HepG2 (cell line): Measurements from ENCODE around the gene GMEB2. TPM values are rescaled to one million over a fixed set of nuclear protein-coding genes. Genes with fewer than 3 reads are reported as not detected.
A peak's percentile ranks its signal among the peaks of the same experiment; 100 is the strongest.

Experiments
- HNRNPUL1 ChIP-seq: fragments of 200-400 bp; formaldehyde crosslinking; IDR thresholded peaks from 2 replicates; pipeline ENCODE4 v1.6.1; 2017; ENCODE audit warnings: low read depth, mild to moderate bottlenecking, low read length, moderate library complexity
- JUND ChIP-seq: sonication (generic); formaldehyde crosslinking; IDR thresholded peaks from 2 replicates; pipeline ENCODE4 v1.8.0; 2022; ENCODE audit warnings: mild to moderate bottlenecking, missing genetic modification reagents
- MIER3 ChIP-seq: IDR thresholded peaks from 2 replicates; pipeline ENCODE4 v1.6.1; 2016; ENCODE audit warnings: missing compliant biosample characterization, borderline replicate concordance
- MTF1 ChIP-seq: sonication (generic); formaldehyde crosslinking; IDR thresholded peaks from 2 replicates; pipeline ENCODE4 v1.5.0; 2020; ENCODE audit warnings: missing genetic modification reagents
- MXD4 ChIP-seq: IDR thresholded peaks from 2 replicates; pipeline ENCODE4 v1.6.1; 2016; ENCODE audit warnings: mild to moderate bottlenecking, missing biosample characterization, missing genetic modification reagents
- MYC ChIP-seq: sonication (generic); formaldehyde crosslinking; IDR thresholded peaks from 2 replicates; pipeline ENCODE4 v1.9.0; 2021; ENCODE audit warnings: missing genetic modification reagents, borderline replicate concordance
- NR2C2 ChIP-seq: sonication (generic); formaldehyde crosslinking; IDR thresholded peaks from 2 replicates; pipeline ENCODE4 v1.4.0; 2020; ENCODE audit warnings: missing genetic modification reagents, mild to moderate bottlenecking, moderate library complexity, borderline replicate concordance
- PRDM15 ChIP-seq: sonication (generic); formaldehyde crosslinking; IDR thresholded peaks from 2 replicates; pipeline ENCODE4 v1.4.0; 2020; ENCODE audit warnings: missing genetic modification reagents
- PTBP1 ChIP-seq: fragments of 200-400 bp; formaldehyde crosslinking; IDR thresholded peaks from 2 replicates; pipeline ENCODE4 v1.6.1; 2018; ENCODE audit warnings: low read length, low read depth; ENCODE audit not compliant: poor library complexity, severe bottlenecking
- RFX1 ChIP-seq: fragments of 450-650 bp; IDR thresholded peaks from 2 replicates; pipeline ENCODE4 v1.6.1; 2017
- SP5 ChIP-seq: IDR thresholded peaks from 2 replicates; pipeline ENCODE4 v1.6.1; 2016; ENCODE audit warnings: low read depth, borderline replicate concordance
- SRSF4 ChIP-seq: fragments of 200-400 bp; formaldehyde crosslinking; IDR thresholded peaks from one replicate; pipeline ENCODE4 v1.6.1; 2018; ENCODE audit warnings: mild to moderate bottlenecking, low read depth, low read length, moderate library complexity; ENCODE audit not compliant: poor library complexity, severe bottlenecking
- SYNCRIP ChIP-seq: fragments of 200-400 bp; formaldehyde crosslinking; IDR thresholded peaks from 2 replicates; pipeline ENCODE4 v1.6.1; 2018; ENCODE audit warnings: mild to moderate bottlenecking, low read depth, low read length; ENCODE audit not compliant: insufficient read depth
- TCF7 ChIP-seq: sonication (generic); IDR thresholded peaks from 2 replicates; pipeline ENCODE4 v1.6.1; 2016; ENCODE audit warnings: antibody characterized with exemption, low read depth
- TOE1 ChIP-seq: sonication (generic); formaldehyde crosslinking; IDR thresholded peaks from 2 replicates; pipeline ENCODE4 v1.4.0; 2020; ENCODE audit warnings: mild to moderate bottlenecking, missing genetic modification reagents
- ZBTB1 ChIP-seq: sonication (generic); formaldehyde crosslinking; IDR thresholded peaks from 2 replicates; pipeline ENCODE4 v1.4.0; 2020; ENCODE audit warnings: missing genetic modification reagents, borderline replicate concordance
- ZBTB38 ChIP-seq: sonication (generic); formaldehyde crosslinking; IDR thresholded peaks from 2 replicates; pipeline ENCODE4 v1.5.1; 2020; ENCODE audit warnings: mild to moderate bottlenecking, missing genetic modification reagents
- ZNF20 ChIP-seq: sonication (generic); formaldehyde crosslinking; IDR thresholded peaks from 2 replicates; pipeline ENCODE4 v1.4.0; 2020; ENCODE audit warnings: mild to moderate bottlenecking, moderate library complexity, missing genetic modification reagents
- ZNF543 ChIP-seq: sonication (generic); formaldehyde crosslinking; IDR thresholded peaks from 2 replicates; pipeline ENCODE4 v1.4.0; 2020; ENCODE audit warnings: mild to moderate bottlenecking, missing genetic modification reagents
- ZNF570 ChIP-seq: sonication (generic); formaldehyde crosslinking; IDR thresholded peaks from 2 replicates; pipeline ENCODE4 v1.4.0; 2020; ENCODE audit warnings: mild to moderate bottlenecking, missing genetic modification reagents, borderline replicate concordance
- ZNF639 ChIP-seq: conservative IDR thresholded peaks from 2 replicates; pipeline ENCODE4 v1.6.1; 2018; ENCODE audit warnings: missing genetic modification reagents
- ZNF7 ChIP-seq: IDR thresholded peaks from 2 replicates; pipeline ENCODE4 v1.6.1; 2016; ENCODE audit warnings: missing biosample characterization, missing genetic modification reagents
- ZNF720 ChIP-seq: sonication (generic); formaldehyde crosslinking; IDR thresholded peaks from 2 replicates; pipeline ENCODE4 v1.4.0; 2020; ENCODE audit warnings: missing genetic modification reagents
- ZNF768 ChIP-seq: sonication (generic); formaldehyde crosslinking; IDR thresholded peaks from 2 replicates; pipeline ENCODE4 v1.4.0; 2020; ENCODE audit warnings: missing genetic modification reagents
- ZNF792 ChIP-seq: IDR thresholded peaks from 2 replicates; pipeline ENCODE4 v1.6.1; 2016
- ZNF879 ChIP-seq: sonication (generic); formaldehyde crosslinking; IDR thresholded peaks from 2 replicates; pipeline ENCODE4 v1.8.1; 2023; ENCODE audit warnings: missing genetic modification reagents
- ZSCAN12 ChIP-seq: sonication (generic); formaldehyde crosslinking; IDR thresholded peaks from 2 replicates; pipeline ENCODE4 v1.9.0; 2021; ENCODE audit warnings: mild to moderate bottlenecking, missing genetic modification reagents
- polyA plus RNA-seq, 8 experiments: library from polyadenylated mRNA; depleted of rRNA in 3 of 8; stranded (reverse) in 7 of 8; unstranded in 1 of 8; fragments of >200 nt; fragmentation: Illumina TruSeq in 4 of 8; extraction: Trizol in 4 of 8; gene quantifications; 2 replicates each; pipeline versions ENCODE4 v1.2.1 to v1.2.3, GENCODE V29; 2011 to 2016; ENCODE audit warnings: low read depth in 4 of 8, missing spikeins in 1 of 8, mixed read lengths in 1 of 8; ENCODE audit not compliant: insufficient read depth in 1 of 8
- total RNA-seq, 5 experiments: library from RNA; depleted of rRNA; stranded (reverse); fragments of >200 nt; fragmentation: Illumina TruSeq; extraction: Trizol; gene quantifications; 2 replicates each; pipeline ENCODE4 v1.2.3, GENCODE V29; 2016; ENCODE audit warnings: low read depth in 1 of 5
- TF ChIP-seq, protein P1 (sequence below): sonication (generic); formaldehyde crosslinking; IDR thresholded peaks from 2 replicates; pipeline ENCODE4 v1.4.0; 2020; ENCODE audit warnings: missing genetic modification reagents

Gene GMEB2
- total and polyA plus RNA-seq, 2 of the 13 experiments (the other 11 are each of a cell fraction or from before 2014, with no cell fraction given), result 10.6 to 12.4 TPM

DNA sequence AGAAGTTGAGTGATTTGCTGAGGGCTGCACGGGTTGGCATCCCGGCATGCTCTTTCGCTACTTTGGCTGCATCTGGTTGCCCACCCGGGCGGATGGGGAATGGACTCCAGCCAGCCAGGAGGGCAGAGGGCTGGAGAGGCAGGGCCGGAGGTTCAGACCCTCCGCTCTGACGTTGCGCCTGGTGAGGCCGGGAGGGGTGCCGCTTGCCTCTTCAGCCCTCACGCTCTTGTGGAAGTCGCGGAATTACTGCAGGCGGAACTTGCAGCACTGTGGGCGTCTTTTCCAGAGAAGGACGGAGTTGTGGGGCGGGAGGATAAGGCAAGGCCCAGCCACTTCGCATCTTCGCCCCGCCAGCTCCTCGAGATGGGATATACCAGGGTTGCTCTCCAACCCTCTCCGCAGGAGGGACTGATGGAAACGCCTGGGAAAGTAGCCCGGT, 31.9 kb upstream of the GMEB2 start (continued):
- TF ChIP-seq PTBP1 (no peak), ZNF7 (CRISPR knock-in tag) (no peak), HNRNPUL1 (no peak), NR2C2 (peak; percentile 8; the same call in 1 of the 2 replicates), ZBTB38 (CRISPR knock-in tag) (no peak), ZNF792 (no peak), RFX1 (no peak), PRDM15 (no peak), MTF1 (no peak), ZNF570 (CRISPR knock-in tag) (no peak), ZNF543 (CRISPR knock-in tag) (no peak; the same call in 1 of the 2 replicates), ZNF639 (0 out of 2 replicates have a peak, but pooled peaks have one; percentile 5), ZNF720 (CRISPR knock-in tag) (no peak), JUND (CRISPR knock-in tag) (no peak), ZNF20 (no peak), SRSF4 (no peak), TCF7 (no peak), SP5 (CRISPR knock-in tag) (no peak), ZSCAN12 (CRISPR knock-in tag) (no peak), SYNCRIP (no peak), TOE1 (CRISPR knock-in tag) (no peak), MXD4 (CRISPR knock-in tag) (no peak), ZNF879 (CRISPR knock-in tag) (peak; percentile 80; the same call in 1 of the 2 replicates), ZNF768 (no peak), ZBTB1 (no peak), MIER3 (CRISPR knock-in tag) (no peak), MYC (CRISPR knock-in tag) (no peak)
- TF ChIP-seq, protein P1, sequence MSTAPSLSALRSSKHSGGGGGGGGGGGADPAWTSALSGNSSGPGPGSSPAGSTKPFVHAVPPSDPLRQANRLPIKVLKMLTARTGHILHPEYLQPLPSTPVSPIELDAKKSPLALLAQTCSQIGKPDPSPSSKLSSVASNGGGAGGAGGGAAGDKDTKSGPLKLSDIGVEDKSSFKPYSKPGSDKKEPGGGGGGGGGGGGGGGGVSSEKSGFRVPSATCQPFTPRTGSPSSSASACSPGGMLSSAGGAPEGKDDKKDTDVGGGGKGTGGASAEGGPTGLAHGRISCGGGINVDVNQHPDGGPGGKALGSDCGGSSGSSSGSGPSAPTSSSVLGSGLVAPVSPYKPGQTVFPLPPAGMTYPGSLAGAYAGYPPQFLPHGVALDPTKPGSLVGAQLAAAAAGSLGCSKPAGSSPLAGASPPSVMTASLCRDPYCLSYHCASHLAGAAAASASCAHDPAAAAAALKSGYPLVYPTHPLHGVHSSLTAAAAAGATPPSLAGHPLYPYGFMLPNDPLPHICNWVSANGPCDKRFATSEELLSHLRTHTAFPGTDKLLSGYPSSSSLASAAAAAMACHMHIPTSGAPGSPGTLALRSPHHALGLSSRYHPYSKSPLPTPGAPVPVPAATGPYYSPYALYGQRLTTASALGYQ (CRISPR knock-in tag), result no peak
